HK-2 (cell line): ENCODE data around the gene TRPM1.

ENCODE experiments used
- DNase-seq: peaks from one replicate; pipeline ENCODE4 v3.0.0-alpha.2; 2018; ENCODE audit not compliant: unreplicated experiment

The TRPM1 gene

DNA sequence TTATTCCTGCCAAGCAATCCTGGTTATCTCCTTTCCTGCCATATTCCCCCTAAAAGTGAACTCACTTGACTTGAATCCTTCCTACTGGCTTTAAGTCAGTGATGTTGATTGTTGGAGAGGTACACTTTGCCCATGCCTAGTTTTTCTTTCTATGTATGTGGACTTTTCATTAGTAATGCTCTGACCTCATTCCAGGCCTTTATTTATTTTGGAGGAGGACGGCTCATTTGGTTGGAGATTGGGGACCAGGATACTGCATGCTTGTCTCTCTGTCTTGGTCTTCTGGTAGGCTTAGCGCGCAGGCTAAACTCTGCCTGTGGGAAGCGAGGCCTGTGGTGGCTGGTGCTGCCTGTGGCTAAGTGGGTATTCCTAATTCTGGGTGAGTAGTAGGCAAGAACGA lies 81.0 kb downstream of the TRPM1 start:
- DNase-seq = no peak

DNA sequence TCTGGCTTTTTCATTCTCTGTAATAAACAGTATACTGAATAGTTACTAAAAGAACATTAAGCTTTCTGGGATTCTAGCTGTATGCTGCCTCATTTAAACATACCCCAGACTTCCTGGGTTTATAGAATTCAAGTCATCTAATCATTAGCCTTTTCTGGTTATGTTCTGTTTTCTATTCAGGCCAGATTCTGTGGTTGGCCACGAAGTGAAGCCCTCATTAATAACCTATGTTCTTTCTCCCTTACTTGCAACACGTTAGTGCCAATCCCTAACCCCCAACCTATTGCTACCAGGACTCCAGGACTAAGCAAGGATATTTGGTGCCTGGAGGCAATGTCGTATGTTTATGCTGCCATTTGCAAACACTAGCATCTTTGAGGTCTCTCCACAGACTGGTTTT lies 81.5 kb downstream of the TRPM1 start:
- DNase-seq = no peak

DNA sequence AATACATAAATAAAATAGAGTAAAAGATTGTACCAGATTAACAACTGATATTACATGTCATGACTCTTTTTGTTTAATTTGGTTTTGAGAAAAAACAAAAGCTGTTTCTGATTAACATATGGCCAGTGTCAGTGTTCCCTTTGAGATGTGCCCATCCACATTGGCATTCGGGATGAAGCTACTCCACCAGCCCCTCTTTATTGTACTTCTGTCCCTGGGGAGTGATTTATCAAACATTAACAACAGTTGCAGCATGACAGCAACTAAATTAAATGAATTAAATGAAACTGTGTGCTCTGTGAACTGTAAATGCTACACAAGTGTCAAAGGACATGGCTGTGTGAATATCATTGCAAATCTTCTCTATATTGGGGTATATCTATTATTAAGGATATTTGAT lies 84.2 kb downstream of the TRPM1 start:
- no peak for DNase-seq

DNA sequence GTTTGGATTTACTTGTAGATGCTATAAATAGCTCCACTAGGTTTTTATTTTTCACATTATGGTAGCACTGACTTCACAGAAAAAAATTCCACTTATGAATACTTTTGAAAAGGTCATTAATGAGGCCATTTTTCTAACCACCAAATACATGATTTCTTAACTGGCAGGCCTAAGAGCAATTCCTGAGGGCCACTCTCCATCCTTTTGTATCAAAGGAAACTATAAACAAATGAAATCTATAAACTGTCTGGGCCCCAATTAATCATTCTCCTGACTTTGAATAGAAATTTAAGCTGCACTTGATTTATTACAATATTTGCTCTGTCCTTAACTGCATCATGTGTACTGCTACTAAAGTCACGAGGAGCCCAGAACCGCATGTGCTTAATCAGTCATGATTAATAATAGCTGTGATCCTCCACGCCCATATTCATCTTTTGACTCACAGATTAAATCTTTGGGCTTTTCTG lies 85.0 kb downstream of the TRPM1 start:
- no peak for DNase-seq

GRCh38 chr15:31014608-31014925 lies 87.0 kb downstream of the TRPM1 start:
- no peak for DNase-seq

- DNase-seq = no peak
Observed at GRCh38 chr15:31013863-31014607, 87.5 kb downstream of the TRPM1 start.

GRCh38 chr15:31012455-31012854 lies 89.1 kb downstream of the TRPM1 start:
- DNase-seq = no peak

- DNase-seq = no peak
Observed at GRCh38 chr15:31010036-31010435, 91.5 kb downstream of the TRPM1 start.

GRCh38 chr15:31005660-31006059 lies 95.9 kb downstream of the TRPM1 start:
- no peak for DNase-seq

GRCh38 chr15:31004220-31004733 lies 97.2 kb downstream of the TRPM1 start:
- peak; percentile 32 for DNase-seq

GRCh38 chr15:31001702-31002101 lies 99.8 kb downstream of the TRPM1 start:
- DNase-seq = no peak

- no peak for DNase-seq
Observed at GRCh38 chr15:30999729-31000128, 101.8 kb downstream of the TRPM1 start.

GRCh38 chr15:30997270-30997669 lies 104.3 kb downstream of the TRPM1 start:
- no peak for DNase-seq

- peak; percentile 32 for DNase-seq
Observed at GRCh38 chr15:30992249-30992864, 109.2 kb downstream of the TRPM1 start.

GRCh38 chr15:30991255-30992235 lies 110.0 kb downstream of the TRPM1 start, which contains the start of gene MTMR10:
Gene MTMR10, minus strand, starts transcription at chr15:30991628. Its CDS starts 122 bp downstream, at chr15:30991506.
- DNase-seq = peak; percentile 66

GRCh38 chr15:30990446-30991254 lies 110.9 kb downstream of the TRPM1 start:
- DNase-seq = no peak

DNA sequence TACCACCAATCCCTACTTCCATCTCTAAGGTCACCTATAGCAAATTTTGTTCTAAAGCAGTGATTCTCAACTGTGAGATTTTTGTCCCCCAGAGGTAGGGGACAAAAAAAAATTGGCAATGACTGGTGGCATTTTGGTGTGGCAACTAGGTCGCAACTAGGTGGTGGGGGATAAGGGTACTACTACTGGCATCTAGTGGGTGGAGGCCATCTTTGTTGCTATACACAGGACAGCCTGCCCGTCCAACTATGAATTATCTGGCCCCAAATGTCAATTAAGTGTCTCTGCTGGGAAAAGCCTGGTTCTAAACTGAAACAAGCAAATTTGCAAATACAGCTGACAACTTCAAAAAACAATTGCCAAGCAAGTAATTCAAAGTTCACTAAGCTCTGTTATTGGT lies 111.5 kb downstream of the TRPM1 start:
- DNase-seq = no peak

GRCh38 chr15:30985081-30985531 lies 116.4 kb downstream of the TRPM1 start:
- DNase-seq = no peak

DNA sequence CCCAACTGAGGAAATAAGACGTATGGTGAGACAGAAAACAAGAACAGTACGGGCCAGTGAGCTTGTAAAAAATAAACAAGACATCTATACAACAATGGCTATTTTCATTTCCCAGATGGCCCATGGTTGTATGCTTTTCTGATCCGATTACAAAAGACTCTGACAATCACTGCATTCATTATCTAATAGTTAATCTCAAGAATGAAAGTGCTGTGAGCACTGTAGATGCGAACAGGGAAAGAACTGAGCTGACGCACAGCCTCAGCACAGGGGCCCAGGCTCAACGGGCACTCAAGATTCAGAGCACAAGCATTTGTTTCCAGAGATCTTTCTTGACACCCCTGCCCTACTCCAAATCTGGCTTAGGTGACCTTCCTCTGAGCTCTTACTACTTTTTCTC lies 117.0 kb downstream of the TRPM1 start:
- no peak for DNase-seq

- DNase-seq = no peak
Observed at GRCh38 chr15:30984118-30984517, 117.4 kb downstream of the TRPM1 start.

DNA sequence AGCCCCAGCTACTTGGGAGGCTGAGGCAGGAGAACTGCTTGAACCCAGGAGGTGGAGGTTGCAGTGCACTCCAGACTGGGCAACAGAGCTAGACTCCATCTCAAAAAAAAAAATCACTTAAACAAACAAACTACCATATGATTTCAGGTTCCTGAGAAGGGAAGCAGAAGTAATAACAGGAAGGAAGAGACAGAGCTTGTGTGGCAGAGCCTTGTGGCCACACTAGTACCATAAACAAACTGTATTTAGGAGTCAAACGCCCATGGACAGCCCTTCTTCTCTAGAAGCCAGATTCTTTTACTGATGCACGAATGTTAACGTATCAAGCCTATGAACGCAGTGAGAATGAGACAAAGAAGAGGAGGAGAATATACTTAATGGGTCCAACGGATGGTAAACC lies 122.1 kb downstream of the TRPM1 start:
- DNase-seq = no peak
